ENCODE measurements around the gene KAT7. TPM values are rescaled to one million over a fixed set of nuclear protein-coding genes. Genes with fewer than 3 reads are reported as not detected.

Gene KAT7
- total and polyA plus RNA-seq, 2 of the 8 experiments (the other 6 are each of a cell fraction or from before 2014, with no cell fraction given) = 90.9 to 139 TPM

DNA sequence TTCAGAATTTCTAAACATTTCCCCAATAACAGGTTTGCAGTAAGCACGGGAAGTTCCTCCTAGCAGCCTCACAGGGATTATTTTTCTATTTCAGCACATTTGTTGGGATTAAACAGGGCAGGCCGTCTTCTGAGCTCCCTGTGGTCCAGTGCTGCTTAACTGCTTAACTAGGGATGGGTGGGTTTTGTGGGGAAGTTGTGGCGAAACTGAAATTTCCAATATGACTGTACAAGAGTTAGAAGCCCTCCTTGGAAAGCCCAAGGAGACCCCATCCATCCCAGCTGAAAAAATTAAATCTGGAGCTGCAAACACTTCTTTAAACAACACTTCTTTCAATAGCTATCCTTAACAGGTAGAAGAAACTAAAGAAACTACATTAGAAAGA is 46.8 kb upstream of the KAT7 start:
- Histone ChIP-seq H4K5ac (ENCODE audit: insufficient read length, low read depth, low read length) (no peak overlapping the region), H4K8ac (ENCODE audit: extremely low read depth, insufficient read depth, low read length) (no peak overlapping the region), H3K4me1 (replicated peaks in 1 of 4; ENCODE audit: control insufficient read depth in 3 of 4, insufficient read depth in 4 of 4, low read length in 3 of 4) (no peaks in the 10 kb centered on the region), H3K27me3 (replicated peaks in 1 of 4; ENCODE audit: control insufficient read depth in 3 of 4, extremely low read depth in 1 of 4, insufficient read depth in 3 of 4, low read length in 3 of 4) (no peaks in the 10 kb centered on the region), H3K9ac (replicated peaks in 1 of 4; ENCODE audit: extremely low read depth in 1 of 4, low read depth in 3 of 4, low read length in 3 of 4) (no peak overlapping the region), H3K23me2 (ENCODE audit: low read depth, low read length) (no peaks in the 10 kb centered on the region), H3K14ac (ENCODE audit: insufficient read length) (no peak overlapping the region), H2AK5ac (ENCODE audit: low read depth, low read length) (no peak overlapping the region), H3K4me2 (ENCODE audit: insufficient read depth in 1 of 2, low read depth in 2 of 2, low read length in 2 of 2) (no peak overlapping the region), H3K18ac (ENCODE audit: extremely low read depth, low read length) (no peak overlapping the region), H4K91ac (replicated peaks; ENCODE audit: insufficient read length, low read length) (no peak overlapping the region), H3K79me1 (ENCODE audit: low read depth, low read length) (peaks cover 7% of the 10 kb centered on the region), H3K23ac (ENCODE audit: insufficient read length) (no peak overlapping the region), H2BK20ac (ENCODE audit: low read length) (no peak overlapping the region), H2BK15ac (ENCODE audit: low read length) (no peak overlapping the region), H2BK12ac (ENCODE audit: low read depth, low read length) (no peak overlapping the region), H3K36me3 (ENCODE audit: control insufficient read depth in 2 of 4, insufficient read depth in 4 of 4, low read length in 3 of 4) (no peaks in the 10 kb centered on the region; a peak in 1 of 8 replicates), H3K56ac (replicated peaks; ENCODE audit: insufficient read length, low read depth, low read length) (no peak overlapping the region), H2BK5ac (ENCODE audit: low read depth, low read length) (no peak overlapping the region), H2AFZ (ENCODE audit: low read length) (no peak overlapping the region), H3K4me3 (ENCODE audit: extremely low read depth in 1 of 4, insufficient read depth in 2 of 4, low read depth in 3 of 4, low read length in 4 of 4) (no peak overlapping the region), H3K4ac (replicated peaks; ENCODE audit: insufficient read length, low read depth, low read length) (no peak overlapping the region), H2BK120ac (replicated peaks; ENCODE audit: low read depth, low read length) (no peak overlapping the region), H3K79me2 (ENCODE audit: control insufficient read depth in 1 of 2, insufficient read depth in 2 of 2, low read length in 2 of 2) (peaks cover 0 to 25% of the 10 kb centered on the region in 2 experiments; a peak in 2 of 4 replicates), H4K20me1 (replicated peaks in 1 of 2; ENCODE audit: control insufficient read depth in 1 of 2, insufficient read depth in 2 of 2, low read length in 2 of 2) (peaks cover 8% of the 10 kb centered on the region in 2 experiments), H3K27ac (ENCODE audit: low read depth, low read length) (no peak overlapping the region), H3K9me3 (ENCODE audit: insufficient read depth in 2 of 2, low read depth in 1 of 2, low read length in 1 of 2) (no peaks in the 10 kb centered on the region)
- FAIRE-seq = no peak
- ChIA-PET POLR2A (ENCODE audit: partially characterized antibody) (interaction anchor here (1.2 kb wide), 2 partner anchors 11 to 47 kb away, joined by 3 to 4 read pairs; partner anchors contain the start of gene KAT7), CTCF (ENCODE audit: partially characterized antibody) (interaction anchor here (1.5 kb wide), 1 partner anchor 109 kb away, joined by 3 read pairs; no protein-coding TSS in a partner anchor)
- DNase-seq (ENCODE audit: low read depth in 1 of 2, low spot score in 2 of 2) = no peak
- 84% methylated on average over 3 of the region's 3 CpGs; no CpG with 5 or more reads in 1 of the 2 experiments for WGBS, 2 experiments (ENCODE audit: extremely low coverage in 1 of 2, insufficient coverage in 1 of 2, insufficient read length in 1 of 2, insufficient replicate concordance in 2 of 2, low coverage in 1 of 2, low lambda C conversion rate in 2 of 2, missing lambda C conversion rate in 1 of 2)
- TF ChIP-seq EZH2 (IDR thresholded peaks at IDR 0.05; ENCODE audit: low read depth, low read length, severe bottlenecking) (no peak), FOSL1 (IDR thresholded peaks at IDR 0.05; ENCODE audit: insufficient read depth, low read depth, low read length) (no peak), CREB1 (IDR thresholded peaks at IDR 0.05) (no peak), SRF (IDR thresholded peaks at IDR 0.05; ENCODE audit: low read depth, low read length) (no peak), POU5F1 (IDR thresholded peaks at IDR 0.05; ENCODE audit: low read depth, low read length) (no peak), RFX5 (IDR thresholded peaks at IDR 0.05; ENCODE audit: borderline replicate concordance, low read depth, low read length) (no peak), TAF1 (IDR thresholded peaks at IDR 0.05; ENCODE audit: low read depth, low read length) (no peak), SIRT6 (IDR thresholded peaks at IDR 0.05; ENCODE audit: low read length) (no peak)

Data from H1 (cell line).